Epidermal melanocyte (primary cell): ENCODE measurements around the gene UBE2J2.
A peak's percentile ranks its signal among the peaks of the same experiment; 100 is the strongest.

Source experiments
- DNase-seq: peaks from one replicate; pipeline ENCODE4 v3.0.0; 2011; ENCODE audit warnings: low spot score; ENCODE audit not compliant: insufficient read length

Gene UBE2J2

DNA sequence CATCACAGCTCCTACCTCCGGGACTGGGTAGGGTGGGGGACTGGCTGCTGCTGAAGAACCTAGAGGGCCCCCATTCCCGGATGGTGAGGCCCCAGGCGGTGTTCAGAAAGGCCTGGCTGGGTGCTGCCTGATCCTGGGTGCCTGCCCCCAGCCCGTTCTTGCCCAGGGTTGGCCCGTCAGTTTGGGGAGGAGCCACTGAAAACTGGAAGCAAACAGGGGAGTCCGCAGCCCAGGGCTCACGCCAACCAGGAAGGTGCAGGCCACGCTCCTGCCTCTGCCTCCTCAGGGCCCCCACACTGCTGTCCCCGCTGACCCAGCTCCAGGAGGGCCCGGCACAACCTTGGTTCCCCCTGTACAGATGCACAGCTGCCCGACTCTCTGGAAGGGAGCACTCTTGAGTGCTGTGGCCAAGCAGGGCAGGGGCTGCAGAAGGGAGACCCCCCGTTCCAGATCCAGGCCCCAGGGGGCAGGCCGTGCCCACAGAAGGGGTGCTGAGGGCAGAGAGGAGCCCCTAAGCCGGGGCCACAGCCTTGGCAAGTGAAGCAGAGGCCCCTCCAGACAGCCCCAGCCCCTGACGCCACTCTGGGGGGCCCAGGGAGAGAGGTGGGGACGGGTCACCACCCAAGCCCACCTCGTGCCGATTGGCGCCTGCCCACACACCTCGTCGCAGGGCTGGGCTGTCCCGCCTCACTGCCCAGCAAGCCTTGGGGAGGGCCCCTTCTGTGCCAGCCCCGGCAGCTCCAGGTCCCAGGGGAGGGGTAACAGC is 32.6 kb downstream of the UBE2J2 start:
- DNase-seq, result no peak

DNA sequence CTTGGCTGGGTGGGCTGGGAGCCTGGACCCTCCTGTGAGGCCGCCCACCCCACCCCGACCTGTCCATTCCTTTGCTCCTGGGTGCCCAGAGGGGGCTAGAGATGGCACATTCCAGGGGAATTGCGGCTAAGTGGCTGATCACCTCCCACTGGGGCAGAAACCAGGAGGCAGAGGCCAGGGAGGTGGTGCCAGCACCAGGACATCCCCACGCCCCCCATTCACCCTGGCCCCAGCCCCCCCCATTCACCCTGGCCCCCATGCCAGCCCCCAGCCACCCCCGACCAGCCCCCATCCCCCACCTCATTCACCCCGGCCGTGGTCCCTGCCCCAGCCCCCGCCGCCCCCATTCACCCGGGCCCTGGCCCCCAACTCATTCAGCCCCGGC is 33.3 kb downstream of the UBE2J2 start:
- no peak for DNase-seq

DNA sequence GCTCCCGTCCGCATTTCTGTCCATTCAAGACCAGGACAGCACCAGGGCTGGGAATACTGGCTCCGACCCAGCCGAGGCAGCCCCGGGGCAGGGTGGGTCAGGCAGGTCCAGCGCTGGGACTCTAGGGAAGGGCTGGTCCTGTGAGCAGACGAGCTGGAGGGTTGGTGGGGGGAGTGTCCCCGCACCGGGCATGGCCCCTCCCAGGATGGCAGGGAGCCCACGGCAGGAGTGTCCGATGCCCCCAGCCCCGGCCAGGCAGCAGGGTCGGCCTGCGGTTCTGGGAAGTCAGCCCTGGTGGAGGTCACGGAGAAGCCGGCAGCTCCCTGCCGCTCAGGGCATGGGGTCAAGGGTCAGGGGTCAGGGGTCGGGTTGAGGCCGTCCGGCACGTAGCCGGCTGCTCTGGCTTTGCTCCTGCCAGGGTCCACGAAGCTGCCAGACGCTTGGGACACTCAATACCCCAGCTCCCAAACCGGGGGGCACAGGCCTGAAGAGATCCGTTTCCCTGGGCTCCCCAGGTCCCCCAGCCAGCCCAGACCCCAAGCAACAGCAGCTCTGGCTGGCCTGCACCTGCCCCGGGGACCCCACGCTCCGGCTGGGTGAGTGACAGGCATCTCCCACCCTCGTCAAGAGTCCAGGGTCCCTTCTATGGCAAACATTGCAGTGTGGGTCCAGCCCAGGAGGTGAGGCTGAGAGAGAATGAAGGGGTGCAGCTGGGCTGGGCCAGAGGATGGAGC is 33.9 kb downstream of the UBE2J2 start:
- no peak for DNase-seq

DNA sequence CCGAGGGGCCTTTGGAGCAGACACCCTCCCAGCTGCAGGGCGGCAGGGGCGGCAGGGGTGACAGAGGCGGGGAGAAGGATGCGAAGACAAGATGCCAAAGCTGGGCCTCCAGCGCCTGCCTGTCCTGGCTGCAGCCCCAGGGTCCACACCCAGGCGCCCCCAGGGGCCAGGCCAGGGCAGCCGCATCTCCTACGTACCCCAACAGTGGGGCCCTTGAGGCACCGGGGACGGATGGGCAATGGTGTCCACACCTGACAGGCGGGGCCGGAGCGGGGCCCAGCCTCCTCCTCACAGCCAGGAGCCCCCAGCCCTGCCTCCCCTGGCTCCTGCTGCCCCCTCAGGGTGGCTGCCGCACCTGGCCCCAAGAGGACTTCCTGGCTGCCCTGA is 34.4 kb downstream of the UBE2J2 start:
- DNase-seq, result no peak

DNA sequence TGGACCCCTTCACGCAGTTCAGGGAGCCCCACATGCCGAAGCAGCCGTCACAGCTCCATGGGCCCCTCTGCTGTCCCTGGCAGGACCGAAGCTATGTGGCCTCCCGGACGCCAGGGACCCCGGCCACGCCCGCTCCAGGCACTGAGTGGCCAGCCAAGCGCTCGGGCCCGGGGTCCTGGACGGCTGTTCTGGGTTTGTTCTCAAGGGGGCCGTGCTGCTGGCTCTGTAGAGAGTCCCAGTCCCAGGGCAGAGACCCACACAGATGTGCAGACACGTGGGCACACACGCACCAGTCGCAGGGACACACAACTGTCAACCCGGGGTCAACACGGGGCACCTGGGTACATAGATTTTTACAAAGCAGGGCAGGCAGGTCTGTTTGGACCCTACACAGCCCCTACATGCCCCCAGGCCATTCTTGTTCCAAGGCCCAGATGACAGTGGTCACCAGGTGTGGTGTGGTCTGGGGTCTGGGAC is 34.9 kb downstream of the UBE2J2 start:
- DNase-seq, result no peak

DNA sequence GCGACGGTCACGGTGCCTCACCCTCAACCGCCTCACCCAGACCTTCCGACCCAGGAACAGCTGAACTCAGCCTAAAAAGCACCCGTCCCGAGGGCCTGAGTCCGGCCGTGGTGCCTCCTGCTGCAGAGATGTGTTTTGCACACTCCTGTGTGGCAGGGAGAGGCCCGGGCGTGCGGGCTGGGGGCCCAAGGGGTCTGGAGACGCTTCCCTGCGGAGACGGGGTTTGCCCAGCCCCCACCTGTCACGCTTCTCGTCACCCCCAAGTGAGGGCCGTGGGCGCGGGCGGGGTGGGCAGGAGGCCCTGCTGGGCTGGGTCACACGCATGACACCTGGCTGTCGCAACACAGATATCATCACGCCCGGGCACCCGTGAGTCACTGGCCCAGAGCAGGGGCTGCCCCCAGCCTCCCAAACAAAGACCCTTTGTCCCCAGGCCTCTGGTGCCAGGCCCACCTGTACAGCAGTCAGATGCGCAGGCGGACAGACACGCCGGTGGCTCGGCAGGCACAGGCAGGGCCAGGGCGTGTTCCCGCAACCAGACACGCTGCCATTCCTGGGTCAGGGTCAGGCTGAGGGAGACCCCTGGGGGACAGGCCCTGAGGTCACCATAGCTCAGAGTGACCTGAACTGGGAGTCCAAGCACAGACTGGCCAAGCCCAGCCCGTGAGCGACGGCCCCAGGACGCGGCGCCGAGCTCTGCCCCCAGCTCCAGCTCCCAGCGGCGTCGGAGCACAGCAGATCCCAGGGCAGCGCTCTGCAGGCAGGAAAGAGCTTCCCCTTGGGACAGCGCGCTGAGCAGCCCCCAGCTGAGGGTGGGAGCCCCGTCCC is 35.6 kb downstream of the UBE2J2 start:
- DNase-seq, result no peak

DNA sequence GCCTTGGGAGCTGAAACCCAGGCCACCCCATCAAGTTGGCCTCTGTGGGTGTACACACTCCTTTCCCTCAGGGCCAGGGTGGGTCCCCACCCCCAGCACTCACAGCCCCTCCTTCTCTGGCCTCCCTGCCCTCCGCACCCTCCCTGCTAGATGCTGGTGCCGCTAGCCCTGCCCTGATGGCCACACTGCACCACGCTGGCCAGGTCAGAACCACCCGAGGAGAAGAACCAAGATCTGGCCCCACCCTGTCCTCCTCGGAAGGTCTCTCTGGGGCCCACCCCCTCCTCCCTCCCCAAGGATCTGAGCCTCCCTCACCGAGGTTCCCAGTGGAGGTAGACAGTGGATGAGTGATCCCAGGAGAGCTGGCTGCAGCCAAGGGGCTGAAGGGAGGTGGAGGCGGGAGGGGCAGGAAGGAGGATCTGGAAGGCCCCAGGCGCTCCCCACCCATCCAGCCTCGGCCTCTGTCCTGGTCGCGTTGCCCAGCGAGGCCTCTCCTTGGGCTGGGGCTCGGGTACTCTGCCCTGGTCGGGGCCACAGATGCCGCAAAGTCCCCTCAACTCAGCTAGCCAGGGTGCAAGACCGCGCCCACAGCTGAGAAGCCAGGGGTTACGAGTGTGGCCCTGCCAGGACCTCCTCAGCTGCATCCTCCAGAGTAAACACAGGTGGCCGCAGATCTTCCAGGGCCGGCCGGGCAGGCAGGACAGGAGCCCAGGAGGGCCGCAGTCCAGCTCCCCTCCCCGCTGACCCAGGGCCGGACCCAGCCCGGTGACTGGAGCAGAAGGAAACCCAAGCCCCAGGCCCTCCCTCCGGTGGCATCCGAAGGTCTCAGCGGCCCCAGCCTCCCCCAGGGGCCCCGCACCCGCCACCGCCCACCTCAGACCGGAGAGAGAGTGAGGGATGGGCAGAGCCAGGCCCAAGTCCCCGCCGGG is 36.4 kb downstream of the UBE2J2 start:
- DNase-seq, result no peak

DNA sequence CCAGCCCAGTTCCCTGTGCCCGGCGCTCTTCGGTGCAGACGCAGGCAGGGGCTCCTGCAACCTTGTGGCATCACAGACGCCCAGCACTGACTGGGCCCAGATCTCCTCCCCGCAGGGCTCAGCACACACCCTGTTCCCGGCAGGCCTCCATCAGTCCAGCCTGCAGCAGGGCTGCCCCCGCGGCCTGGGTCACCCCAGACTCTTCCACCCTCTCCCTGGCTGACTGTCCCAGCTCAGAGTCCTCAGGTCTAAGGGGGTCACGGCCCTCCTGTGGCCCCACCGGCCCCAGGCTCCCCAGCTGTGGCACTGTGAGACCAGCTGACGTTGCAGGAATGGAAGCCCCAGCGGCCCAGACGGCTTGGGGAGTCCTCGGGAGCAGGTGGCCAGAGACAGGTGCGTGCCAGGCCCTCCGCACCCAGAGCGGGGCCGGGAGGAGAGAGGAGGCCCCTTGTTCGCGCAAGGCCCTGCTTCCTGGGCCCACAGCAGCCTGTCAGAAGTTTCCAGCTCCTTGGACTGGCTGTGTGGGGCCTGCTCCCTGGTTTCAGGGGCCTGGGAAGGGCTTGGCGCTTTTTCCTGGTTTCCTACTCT is 37.4 kb downstream of the UBE2J2 start:
- DNase-seq, result no peak

DNA sequence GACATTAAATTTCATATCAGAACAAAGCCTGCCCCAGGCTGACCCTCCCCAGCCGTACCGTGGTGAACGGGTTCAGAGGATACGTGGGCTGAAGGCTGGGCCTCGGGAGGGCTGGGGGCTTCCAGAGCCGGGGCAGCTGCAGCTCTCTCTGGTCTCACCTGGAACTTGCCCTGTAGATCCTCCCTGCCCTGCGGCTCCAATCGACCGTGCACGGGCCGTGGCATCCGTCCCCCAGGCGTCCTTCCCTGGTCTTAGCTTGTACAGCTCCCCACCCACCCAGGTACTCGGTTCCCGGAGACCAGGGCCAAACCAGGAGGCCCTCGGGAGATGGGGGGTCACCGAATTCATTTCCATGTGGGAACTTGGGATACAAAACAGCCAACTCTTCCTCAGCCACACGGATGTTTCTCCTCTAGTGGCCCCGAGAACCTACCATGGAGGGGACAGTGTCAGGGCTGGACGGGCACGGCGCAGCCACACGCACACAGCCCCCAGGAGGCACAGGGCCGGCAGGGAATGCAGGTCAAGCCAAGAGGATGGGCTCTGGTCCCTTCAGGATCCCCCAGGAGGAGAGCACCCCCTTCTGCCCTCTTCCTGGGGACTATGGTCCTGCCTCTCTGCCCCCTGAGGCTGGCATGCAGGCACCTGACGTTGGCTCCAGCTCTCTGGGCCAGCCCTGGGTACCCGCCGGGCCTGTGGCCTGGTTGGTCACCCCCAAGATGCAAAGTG is 38.5 kb downstream of the UBE2J2 start:
- DNase-seq, result no peak

DNA sequence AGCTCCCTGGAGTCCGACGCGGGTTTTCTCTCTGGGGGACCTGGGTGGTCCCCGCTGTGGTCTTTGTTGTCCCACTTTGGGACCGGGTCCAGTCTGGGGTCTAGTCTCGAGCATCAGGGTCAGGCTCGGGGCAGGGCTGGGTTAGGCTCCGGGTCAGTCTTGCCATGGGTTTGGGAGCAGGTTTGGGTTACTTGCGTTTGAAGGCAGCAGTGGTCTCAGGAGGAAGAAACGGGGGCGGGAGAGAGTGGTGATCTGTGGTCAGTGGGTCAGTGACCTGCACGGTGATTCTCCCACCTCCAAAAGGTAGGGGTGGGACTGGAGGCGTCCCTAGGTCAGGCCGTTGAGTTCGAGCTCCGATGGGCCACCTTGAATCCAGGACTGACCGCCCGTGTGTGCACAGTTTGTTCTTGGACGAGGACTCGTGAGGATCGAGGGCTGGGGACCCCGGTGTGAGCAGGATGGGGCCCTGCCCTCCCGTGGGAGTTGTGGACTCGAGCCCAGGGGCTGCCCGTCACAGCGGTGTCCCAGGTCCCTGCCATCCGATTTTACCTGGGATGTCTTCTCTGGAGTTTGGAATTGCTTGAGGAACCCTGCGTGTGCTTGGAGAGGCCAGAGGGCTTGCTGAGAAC is 39.4 kb downstream of the UBE2J2 start:
- no peak for DNase-seq

DNA sequence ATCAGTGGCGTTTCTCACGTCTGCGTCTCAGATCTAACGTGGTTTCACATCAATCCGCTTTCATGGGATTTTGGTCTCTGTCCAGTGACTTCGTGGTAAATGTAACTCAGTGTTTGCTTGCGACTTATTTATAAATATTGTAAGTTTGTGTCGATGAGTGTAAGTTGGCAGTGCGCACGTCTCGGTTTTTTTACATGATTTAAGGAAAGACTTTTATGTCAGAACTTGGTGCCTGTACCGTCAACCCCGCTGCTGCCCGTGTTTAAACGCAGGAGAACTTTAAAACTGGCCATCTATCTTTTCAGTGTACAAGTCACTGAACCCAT is 40.1 kb downstream of the UBE2J2 start:
- DNase-seq, result no peak

DNA sequence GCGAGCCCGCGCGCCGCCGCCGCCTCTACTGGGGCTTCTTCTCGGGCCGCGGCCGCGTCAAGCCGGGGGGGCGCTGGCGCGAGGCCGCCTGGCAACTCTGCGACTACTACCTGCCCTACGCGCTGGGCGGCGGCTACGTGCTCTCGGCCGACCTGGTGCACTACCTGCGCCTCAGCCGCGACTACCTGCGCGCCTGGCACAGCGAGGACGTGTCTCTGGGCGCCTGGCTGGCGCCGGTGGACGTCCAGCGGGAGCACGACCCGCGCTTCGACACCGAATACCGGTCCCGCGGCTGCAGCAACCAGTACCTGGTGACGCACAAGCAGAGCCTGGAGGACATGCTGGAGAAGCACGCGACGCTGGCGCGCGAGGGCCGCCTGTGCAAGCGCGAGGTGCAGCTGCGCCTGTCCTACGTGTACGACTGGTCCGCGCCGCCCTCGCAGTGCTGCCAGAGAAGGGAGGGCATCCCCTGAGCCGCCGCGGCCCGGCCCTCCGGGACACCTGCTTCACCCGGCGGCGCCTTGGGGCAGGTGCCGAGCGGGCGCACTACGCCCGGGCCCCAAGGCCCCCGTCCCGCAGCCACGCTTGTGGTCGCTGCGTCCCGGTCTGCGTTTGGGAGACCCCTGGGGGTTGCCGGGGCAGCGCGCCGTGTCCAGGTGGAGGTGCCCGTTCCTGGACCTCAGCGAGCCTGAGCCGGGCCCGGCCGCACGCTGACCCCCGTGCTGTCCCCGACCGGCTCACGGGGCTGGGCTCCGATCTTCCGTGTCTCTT is 40.7 kb downstream of the UBE2J2 start:
- DNase-seq, result no peak

DNA sequence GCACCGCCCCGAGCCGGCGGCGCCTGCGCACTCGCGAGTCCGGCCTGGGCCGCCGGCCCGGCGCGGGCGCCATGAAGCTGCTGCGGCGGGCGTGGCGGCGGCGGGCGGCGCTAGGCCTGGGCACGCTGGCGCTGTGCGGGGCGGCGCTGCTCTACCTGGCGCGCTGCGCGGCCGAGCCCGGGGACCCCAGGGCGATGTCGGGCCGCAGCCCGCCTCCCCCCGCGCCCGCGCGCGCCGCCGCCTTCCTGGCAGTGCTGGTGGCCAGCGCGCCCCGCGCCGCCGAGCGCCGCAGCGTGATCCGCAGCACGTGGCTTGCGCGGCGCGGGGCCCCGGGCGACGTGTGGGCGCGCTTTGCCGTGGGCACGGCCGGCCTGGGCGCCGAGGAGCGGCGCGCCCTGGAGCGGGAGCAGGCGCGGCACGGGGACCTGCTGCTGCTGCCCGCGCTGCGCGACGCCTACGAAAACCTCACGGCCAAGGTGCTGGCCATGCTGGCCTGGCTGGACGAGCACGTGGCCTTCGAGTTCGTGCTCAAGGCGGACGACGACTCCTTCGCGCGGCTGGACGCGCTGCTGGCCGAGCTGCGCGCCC is 41.4 kb downstream of the UBE2J2 start, which contains the start of gene B3GALT6:
B3GALT6 (plus strand) TSS at position 30 of the 588 bp plus-strand sequence; CDS start at position 72, 42 bp downstream.
- DNase-seq, result no peak

DNA sequence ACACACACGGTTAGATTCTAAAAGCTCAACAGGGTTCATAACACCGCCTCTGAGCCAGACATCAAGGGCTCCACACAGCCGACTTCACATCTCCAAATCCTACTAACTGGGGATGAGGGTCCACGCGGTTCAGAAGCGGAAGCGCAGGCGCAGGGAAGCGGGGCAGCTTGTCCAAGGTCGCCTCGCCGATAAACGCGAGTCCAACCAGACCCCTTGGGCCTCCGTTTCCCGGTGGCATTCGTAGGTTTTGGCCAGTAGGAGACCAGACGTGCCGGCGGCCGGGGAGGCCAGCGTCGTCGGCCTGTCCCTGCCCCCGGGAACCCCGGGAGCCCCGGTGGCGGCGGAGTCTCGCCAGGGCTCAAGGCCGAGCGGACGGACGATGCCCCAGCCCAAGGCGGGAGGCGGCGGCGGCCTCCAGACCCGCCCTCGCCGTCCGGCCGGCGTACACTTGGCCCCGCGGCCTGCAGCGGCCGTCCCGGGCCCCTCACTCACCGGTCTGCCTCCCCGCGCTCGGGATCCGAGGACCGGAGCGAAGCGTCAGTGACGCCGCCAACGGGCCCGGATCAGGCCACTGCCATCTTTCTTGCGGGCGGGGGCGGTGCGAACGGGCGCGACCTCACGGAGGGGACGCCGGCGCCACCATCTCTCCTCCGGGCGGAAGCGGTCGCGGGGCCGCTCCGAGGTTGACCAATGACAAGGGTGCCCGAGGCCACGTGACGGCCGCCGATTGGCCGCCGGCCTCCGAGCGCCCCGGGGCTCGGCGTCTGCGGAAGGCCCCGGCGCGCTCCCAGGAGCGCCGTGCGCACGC is 42.0 kb downstream of the UBE2J2 start, which contains the start of gene SDF4:
SDF4 (minus strand) TSS at position 602 of the 808 bp plus-strand sequence. CDS start 3,229 bp downstream, outside the sequence.
- DNase-seq, result peak; percentile 100

DNA sequence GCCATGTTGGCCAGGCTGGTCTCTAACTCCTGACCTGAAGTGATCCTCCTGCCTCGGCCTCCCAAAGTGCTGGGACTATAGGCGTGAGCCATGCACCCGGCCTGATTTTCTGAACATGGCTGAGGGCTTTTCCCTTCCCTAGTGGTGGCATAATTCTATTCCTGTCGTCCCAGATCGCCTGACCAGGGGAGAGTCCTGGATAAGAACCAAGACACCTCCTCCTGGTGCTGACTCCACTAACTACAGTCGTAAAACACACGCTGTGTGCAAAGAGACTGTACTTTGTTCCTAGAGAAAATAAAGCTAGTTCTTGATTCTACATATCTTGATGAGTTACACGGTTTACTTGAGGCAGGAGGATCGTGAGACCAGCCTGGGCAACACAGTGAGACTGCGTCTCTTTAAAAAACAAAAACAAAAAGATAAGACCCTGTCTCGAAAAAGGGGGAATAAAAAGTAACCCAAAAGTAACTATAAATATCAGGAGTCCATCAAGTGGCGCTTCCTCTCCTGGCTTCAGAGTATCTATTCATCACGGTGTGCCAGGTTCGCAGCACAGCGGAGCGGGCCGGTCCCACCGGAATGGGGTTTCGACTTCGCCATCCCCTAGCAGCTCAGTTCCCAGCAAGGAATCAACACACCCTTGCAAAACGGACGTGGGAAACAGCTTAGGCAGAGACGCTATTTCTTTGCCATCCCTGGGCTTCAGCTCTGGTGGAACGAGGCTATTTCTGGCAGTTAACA is 42.8 kb downstream of the UBE2J2 start:
- peak; percentile 92 for DNase-seq

DNA sequence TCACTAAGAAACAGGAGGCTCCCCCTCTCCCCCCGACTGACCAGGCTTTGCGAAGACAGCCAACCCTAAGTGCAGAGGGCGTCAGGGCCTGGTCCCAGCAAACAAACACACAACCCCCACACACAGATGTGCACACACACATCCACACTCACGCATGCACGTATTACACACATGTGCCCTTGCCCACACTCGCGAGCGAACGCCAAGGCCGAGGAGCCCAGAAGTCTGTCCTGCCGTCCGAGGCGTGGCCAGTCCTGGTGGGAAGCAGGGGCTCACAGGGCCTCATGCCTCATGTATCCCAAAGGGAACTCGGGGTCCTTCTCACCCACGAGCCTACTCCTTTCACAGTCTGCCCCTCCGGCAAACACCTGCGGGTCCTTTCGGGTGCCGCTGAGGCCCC is 43.9 kb downstream of the UBE2J2 start:
- no peak for DNase-seq
